SK-N-SH (cell line): ENCODE measurements around the gene TEX50. TPM values are rescaled to one million over a fixed set of nuclear protein-coding genes. Genes with fewer than 3 reads are reported as not detected.
"Not testable (repeated sequence)": the region's sequence is repeated elsewhere in the genome, so short reads cannot be mapped to it uniquely, and the experiment has no call there.

Experiments used
- CTCF ChIA-PET: fragments of 300-600, 350-600 bp; formaldehyde crosslinking; extraction: SDS; loops from one replicate; lab custom pipeline; 2021; lab: Yijun Ruan, JAX
- POLR2A ChIA-PET: fragments of 350-600 bp; sonication (Branson Sonifier 250); formaldehyde crosslinking; extraction: SDS; loops from one replicate; lab custom pipeline; 2020; ENCODE audit warnings: antibody characterized with exemption, inconsistent platforms; lab: Yijun Ruan, JAX
- DNase-seq: peaks from one replicate; pipeline ENCODE4 v3.0.0; 2012
- H2AFZ ChIP-seq: fragments of 200-600 bp; sonication (generic); 2 replicates; pipeline ENCODE4 v1.8.1; 2016; ENCODE audit warnings: antibody characterized with exemption, mild to moderate bottlenecking, low read depth
- H3F3A ChIP-seq: fragments of 200-600 bp; sonication (generic); replicated peaks from 2 replicates; pipeline ENCODE3; 2016; ENCODE audit warnings: antibody characterized with exemption, mild to moderate bottlenecking; ENCODE audit not compliant: insufficient read depth
- H3K27ac ChIP-seq, 2 experiments: fragments of 200-500 bp in 1 of 2; fragments of 200-600 bp in 1 of 2; sonication (Bioruptor generic) in 1 of 2; sonication (generic), shearing (Covaris generic) in 1 of 2; 2 replicates each; pipeline versions ENCODE4 v1.5.1 to v1.6.1; 2014 to 2016; ENCODE audit warnings: low read depth in 2 of 2, inconsistent platforms in 1 of 2, low read length in 1 of 2, mild to moderate bottlenecking in 1 of 2, mixed read lengths in 1 of 2
- H3K27me3 ChIP-seq: fragments of 200-600 bp; sonication (generic), shearing (Covaris generic); 2 replicates; pipeline ENCODE4 v1.6.1; 2016; ENCODE audit warnings: mixed run types; ENCODE audit not compliant: insufficient read depth
- H3K36me3 ChIP-seq, 2 experiments: fragments of 200-500 bp in 1 of 2; fragments of 200-600 bp in 1 of 2; sonication (Bioruptor generic) in 1 of 2; sonication (generic) in 1 of 2; replicated peaks in 1 of 2; 2 replicates each; pipeline versions ENCODE3 to v1.5.1; 2014 to 2016; ENCODE audit warnings: low read length in 1 of 2, mild to moderate bottlenecking in 1 of 2; ENCODE audit not compliant: insufficient read depth in 2 of 2, control insufficient read depth in 1 of 2
- H3K4me1 ChIP-seq, 2 experiments: fragments of 200-500 bp in 1 of 2; fragments of 200-600 bp in 1 of 2; sonication (Bioruptor generic) in 1 of 2; sonication (generic), shearing (Covaris generic) in 1 of 2; 2 replicates each; pipeline versions ENCODE4 v1.5.1 to v1.6.1; 2014 to 2016; ENCODE audit warnings: low read depth in 1 of 2, low read length in 1 of 2, mixed run types in 1 of 2; ENCODE audit not compliant: insufficient read depth in 2 of 2, control insufficient read depth in 1 of 2
- H3K4me2 ChIP-seq: fragments of 200-600 bp; sonication (generic), shearing (Covaris generic); 2 replicates; pipeline ENCODE4 v1.6.1; 2017; ENCODE audit warnings: mixed run types
- H3K4me3 ChIP-seq, 2 experiments: fragments of 200-500 bp in 1 of 2; fragments of 200-600 bp in 1 of 2; sonication (Bioruptor generic) in 1 of 2; sonication (generic), shearing (Covaris generic) in 1 of 2; 2 replicates each; pipeline versions ENCODE4 v1.5.1 to v1.8.1; 2014 to 2016; ENCODE audit warnings: low read depth in 2 of 2, inconsistent platforms in 1 of 2, low read length in 1 of 2, mild to moderate bottlenecking in 1 of 2, mixed read lengths in 1 of 2, moderate library complexity in 1 of 2
- H3K79me2 ChIP-seq: fragments of 200-600 bp; sonication (generic); 2 replicates; pipeline ENCODE4 v1.8.1; 2017; ENCODE audit warnings: mild to moderate bottlenecking; ENCODE audit not compliant: insufficient read depth
- H3K9ac ChIP-seq: fragments of 200-600 bp; sonication (generic); 2 replicates; pipeline ENCODE4 v1.6.1; 2017; ENCODE audit warnings: mixed run types
- H3K9me2 ChIP-seq: fragments of 200-600 bp; sonication (generic); 2 replicates; pipeline ENCODE4 v1.6.1; 2017; ENCODE audit warnings: mixed run types
- H3K9me3 ChIP-seq: fragments of 200-600 bp; sonication (generic); 2 replicates; pipeline ENCODE4 v1.6.1; 2017; ENCODE audit warnings: mixed run types, mild to moderate bottlenecking, moderate library complexity
- H4K20me1 ChIP-seq: fragments of 200-600 bp; sonication (generic); 2 replicates; pipeline ENCODE4 v1.6.1; 2017; ENCODE audit warnings: mild to moderate bottlenecking, mixed run types; ENCODE audit not compliant: insufficient read depth
- CHD2 ChIP-seq: fragments of 150-350 bp; IDR thresholded peaks from 2 replicates; pipeline ENCODE4 v1.6.1; 2018; ENCODE audit warnings: low read length; ENCODE audit not compliant: partially characterized antibody
- FOSL2 ChIP-seq: IDR thresholded peaks from 2 replicates; pipeline ENCODE4 v1.4.0; 2012; ENCODE audit warnings: low read depth, mild to moderate bottlenecking, moderate library complexity, borderline replicate concordance
- GABPA ChIP-seq: IDR thresholded peaks from 2 replicates; pipeline ENCODE4 v1.4.0; 2012; ENCODE audit warnings: low read depth, mild to moderate bottlenecking
- JUND ChIP-seq: IDR thresholded peaks from 2 replicates; pipeline ENCODE4 v1.4.0; 2012
- MEF2A ChIP-seq: IDR thresholded peaks from 2 replicates; pipeline ENCODE4 v1.4.0; 2012; ENCODE audit warnings: low read depth, borderline replicate concordance
- NFIC ChIP-seq: IDR thresholded peaks from 2 replicates; pipeline ENCODE4 v1.4.0; 2012; ENCODE audit warnings: borderline replicate concordance
- NRF1 ChIP-seq: IDR thresholded peaks from 2 replicates; pipeline ENCODE4 v1.6.1; 2012; ENCODE audit warnings: low read depth, mild to moderate bottlenecking, low read length
- POLR2AphosphoS5 ChIP-seq: IDR thresholded peaks from 2 replicates; pipeline ENCODE4 v1.6.1; 2012; ENCODE audit warnings: low read depth, low read length
- RFX5 ChIP-seq: IDR thresholded peaks from 2 replicates; pipeline ENCODE4 v1.6.1; 2012; ENCODE audit warnings: mild to moderate bottlenecking, improper control_type of control experiment, low read length
- TEAD4 ChIP-seq: IDR thresholded peaks from 2 replicates; pipeline ENCODE4 v1.4.0; 2012; ENCODE audit warnings: mild to moderate bottlenecking, borderline replicate concordance; ENCODE audit not compliant: insufficient read depth
- YY1 ChIP-seq: IDR thresholded peaks from 2 replicates; pipeline ENCODE4 v1.4.0; 2012; ENCODE audit warnings: low read depth, mild to moderate bottlenecking
- WGBS: methylation state at CpG from one replicate; pipeline ENCODE4 v1.1.6; 2017; ENCODE audit warnings: low lambda C conversion rate; 5-methylcytosine and 5-hydroxymethylcytosine counted together
- polyA plus RNA-seq, 3 experiments: library from polyadenylated mRNA; depleted of rRNA; stranded (reverse); fragments of >200 nt; gene quantifications; 2 replicates each; pipeline ENCODE4 v1.2.3, GENCODE V29; 2012
- TF ChIP-seq, protein P1 (sequence below): IDR thresholded peaks from 2 replicates; pipeline ENCODE4 v1.4.0; 2012; ENCODE audit warnings: low read depth, borderline replicate concordance
- TF ChIP-seq, protein P2 (sequence below): IDR thresholded peaks from 2 replicates; pipeline ENCODE4; 2012
- TF ChIP-seq, protein P3 (sequence below): fragments of 150-350 bp; IDR thresholded peaks from 2 replicates; pipeline ENCODE4 v1.6.1; 2017; ENCODE audit warnings: antibody characterized with exemption, low read length, low read depth, borderline replicate concordance

The TEX50 gene
- polyA plus RNA-seq, 1 of the 3 experiments (the other 2 are of a cell fraction) = not detected

DNA sequence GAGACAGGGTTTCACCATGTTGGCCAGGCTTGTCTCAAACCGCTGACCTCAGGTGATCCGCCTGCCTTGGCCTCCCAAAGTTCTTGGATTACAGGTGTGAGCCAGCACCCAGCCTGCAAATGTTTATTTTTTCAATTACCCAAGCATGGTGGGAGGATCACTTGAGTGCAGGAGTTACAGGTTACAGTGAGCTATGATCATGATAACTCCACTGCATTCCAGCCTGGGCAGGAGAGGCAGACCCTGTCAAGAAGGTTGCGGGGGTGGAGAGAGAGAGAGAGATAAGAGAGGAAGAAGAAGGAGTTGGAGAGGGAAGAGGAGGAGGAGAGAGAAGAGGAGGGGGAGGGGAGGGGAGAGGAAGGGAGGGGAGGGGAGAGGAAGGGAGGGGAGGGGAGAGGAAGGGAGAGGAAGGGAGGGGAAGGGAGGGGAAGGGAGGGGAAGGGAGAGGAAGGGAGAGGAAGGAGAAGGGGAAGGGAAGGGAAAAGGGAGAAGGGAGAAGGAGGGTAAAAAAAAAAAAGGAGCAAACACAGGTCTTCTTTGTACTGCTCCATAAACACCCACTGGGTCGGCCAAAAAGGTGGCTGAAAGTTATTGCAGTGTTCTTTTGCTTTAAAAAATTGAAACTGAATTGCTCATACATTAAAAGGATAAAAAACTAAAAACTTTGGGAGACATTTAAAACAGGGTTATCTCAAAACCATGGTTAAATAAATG lies 26.5 kb upstream of the TEX50 start:
- WGBS = 62% methylated on average over 3 of the region's 4 CpGs
- POLR2A ChIA-PET = no interaction called here

DNA sequence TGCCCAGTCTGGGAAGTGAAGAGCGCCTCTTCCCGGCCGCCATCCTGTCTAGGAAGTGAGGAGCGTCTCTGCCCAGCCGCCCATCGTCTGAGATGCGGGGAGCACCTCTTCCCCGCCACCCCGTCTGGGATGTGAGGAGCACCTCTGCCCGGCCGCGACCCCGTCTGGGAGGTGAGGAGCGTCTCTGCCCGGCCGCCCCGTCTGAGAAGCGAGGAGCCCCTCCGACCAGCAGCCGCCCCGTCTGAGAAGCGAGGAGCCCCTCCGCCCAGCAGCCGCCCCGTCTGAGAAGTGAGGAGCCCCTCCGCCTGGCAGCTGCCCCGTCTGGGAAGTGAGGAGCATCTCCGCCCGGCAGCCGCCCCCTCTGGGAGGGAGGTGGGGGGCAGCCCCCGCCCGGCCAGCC lies 22.1 kb upstream of the TEX50 start:
- H3K4me1 ChIP-seq, H3K27ac ChIP-seq, H4K20me1 ChIP-seq, H3K9me3 ChIP-seq, H3K4me3 ChIP-seq, H3K9ac ChIP-seq, H2AFZ ChIP-seq, H3K9me2 ChIP-seq, CTCF ChIA-PET, H3F3A ChIP-seq, H3K4me2 ChIP-seq, DNase-seq, H3K27me3 ChIP-seq, H3K36me3 ChIP-seq, H3K79me2 ChIP-seq, POLR2A ChIA-PET: not testable (repeated sequence)
- WGBS = 95% methylated on average over 18 of the region's 32 CpGs

More for the DNA sequence above, 26.5 kb upstream of the TEX50 start:
- Histone ChIP-seq H3K79me2 (no peaks in the 10 kb centered on the region), H3K36me3 (no peaks in the 10 kb centered on the region), H4K20me1 (no peaks in the 10 kb centered on the region), H3K27ac (no peak overlapping the region), H3K4me2 (no peak overlapping the region), H3K9me3 (no peaks in the 10 kb centered on the region), H2AFZ (no peak overlapping the region), H3F3A (no peaks in the 10 kb centered on the region), H3K4me1 (no peaks in the 10 kb centered on the region), H3K4me3 (no peak overlapping the region), H3K9me2 (no peaks in the 10 kb centered on the region), H3K9ac (no peak overlapping the region)
- DNase-seq = no peak
- CTCF ChIA-PET = interaction anchor here (0.6 kb wide), 1 partner anchor 216 kb away, joined by 3 read pairs; the partner anchor contains the start of gene DARS2
- TF ChIP-seq TEAD4 (no peak), RFX5 (no peak), POLR2AphosphoS5 (no peak), FOSL2 (no peak), NFIC (no peak), CHD2 (no peak)
- TF ChIP-seq, protein P1, sequence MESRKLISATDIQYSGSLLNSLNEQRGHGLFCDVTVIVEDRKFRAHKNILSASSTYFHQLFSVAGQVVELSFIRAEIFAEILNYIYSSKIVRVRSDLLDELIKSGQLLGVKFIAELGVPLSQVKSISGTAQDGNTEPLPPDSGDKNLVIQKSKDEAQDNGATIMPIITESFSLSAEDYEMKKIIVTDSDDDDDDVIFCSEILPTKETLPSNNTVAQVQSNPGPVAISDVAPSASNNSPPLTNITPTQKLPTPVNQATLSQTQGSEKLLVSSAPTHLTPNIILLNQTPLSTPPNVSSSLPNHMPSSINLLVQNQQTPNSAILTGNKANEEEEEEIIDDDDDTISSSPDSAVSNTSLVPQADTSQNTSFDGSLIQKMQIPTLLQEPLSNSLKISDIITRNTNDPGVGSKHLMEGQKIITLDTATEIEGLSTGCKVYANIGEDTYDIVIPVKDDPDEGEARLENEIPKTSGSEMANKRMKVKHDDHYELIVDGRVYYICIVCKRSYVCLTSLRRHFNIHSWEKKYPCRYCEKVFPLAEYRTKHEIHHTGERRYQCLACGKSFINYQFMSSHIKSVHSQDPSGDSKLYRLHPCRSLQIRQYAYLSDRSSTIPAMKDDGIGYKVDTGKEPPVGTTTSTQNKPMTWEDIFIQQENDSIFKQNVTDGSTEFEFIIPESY = no peak
- TF ChIP-seq, all 33 proteins: peak for 0
- H3K27me3 ChIP-seq = no peaks in the 10 kb centered on the region

DNA sequence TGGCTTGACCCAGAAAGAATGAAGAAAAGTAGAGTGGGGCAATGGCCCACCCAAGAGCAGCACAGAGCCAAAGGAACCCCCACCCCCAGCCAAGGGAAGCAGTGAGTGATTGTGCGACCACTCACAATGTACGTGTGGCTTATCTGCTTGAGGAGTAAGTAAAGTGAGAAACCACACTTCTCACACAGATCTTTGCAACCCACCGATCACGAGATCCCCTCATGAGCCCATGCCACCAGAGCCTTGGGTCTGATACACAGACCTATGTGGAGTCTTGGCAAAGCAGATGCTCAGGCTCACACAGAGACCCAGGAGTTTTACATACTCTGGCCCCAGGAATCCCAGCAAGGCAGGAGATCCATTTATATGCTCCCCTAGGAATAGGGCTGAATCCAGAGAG lies 18.3 kb upstream of the TEX50 start:
- Histone ChIP-seq H3K36me3 (no peaks in the 10 kb centered on the region), H3K9me2 (no peaks in the 10 kb centered on the region), H3K4me2 (no peak overlapping the region), H3K4me1 (no peaks in the 10 kb centered on the region), H3K9me3 (no peaks in the 10 kb centered on the region), H3K79me2 (no peaks in the 10 kb centered on the region), H3K4me3 (no peak overlapping the region), H3K27me3 (no peaks in the 10 kb centered on the region), H4K20me1 (no peaks in the 10 kb centered on the region), H2AFZ (no peak overlapping the region), H3K27ac (no peak overlapping the region), H3K9ac (no peak overlapping the region), H3F3A (no peaks in the 10 kb centered on the region)
- POLR2A ChIA-PET = no interaction called here
- CTCF ChIA-PET = no interaction called here
- TF ChIP-seq NFIC (no peak), GABPA (no peak), FOSL2 (no peak), MEF2A (no peak), NRF1 (no peak), JUND (no peak), YY1 (no peak)
- TF ChIP-seq, protein P2, sequence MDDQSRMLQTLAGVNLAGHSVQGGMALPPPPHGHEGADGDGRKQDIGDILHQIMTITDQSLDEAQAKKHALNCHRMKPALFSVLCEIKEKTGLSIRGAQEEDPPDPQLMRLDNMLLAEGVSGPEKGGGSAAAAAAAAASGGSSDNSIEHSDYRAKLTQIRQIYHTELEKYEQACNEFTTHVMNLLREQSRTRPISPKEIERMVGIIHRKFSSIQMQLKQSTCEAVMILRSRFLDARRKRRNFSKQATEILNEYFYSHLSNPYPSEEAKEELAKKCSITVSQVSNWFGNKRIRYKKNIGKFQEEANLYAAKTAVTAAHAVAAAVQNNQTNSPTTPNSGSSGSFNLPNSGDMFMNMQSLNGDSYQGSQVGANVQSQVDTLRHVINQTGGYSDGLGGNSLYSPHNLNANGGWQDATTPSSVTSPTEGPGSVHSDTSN = no peak
- TF ChIP-seq, protein P3, sequence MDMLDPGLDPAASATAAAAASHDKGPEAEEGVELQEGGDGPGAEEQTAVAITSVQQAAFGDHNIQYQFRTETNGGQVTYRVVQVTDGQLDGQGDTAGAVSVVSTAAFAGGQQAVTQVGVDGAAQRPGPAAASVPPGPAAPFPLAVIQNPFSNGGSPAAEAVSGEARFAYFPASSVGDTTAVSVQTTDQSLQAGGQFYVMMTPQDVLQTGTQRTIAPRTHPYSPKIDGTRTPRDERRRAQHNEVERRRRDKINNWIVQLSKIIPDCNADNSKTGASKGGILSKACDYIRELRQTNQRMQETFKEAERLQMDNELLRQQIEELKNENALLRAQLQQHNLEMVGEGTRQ = no peak
- DNase-seq = no peak
- 70% methylated on average over 3 of the region's 4 CpGs for WGBS
